Amniotic epithelial cell (primary cell): ENCODE results near the gene MIGA2.
"Not testable (repeated sequence)": the region's sequence is repeated elsewhere in the genome, so short reads cannot be mapped to it uniquely, and the experiment has no call there.

Experiments
- DNase-seq: peaks from one replicate; pipeline ENCODE4 v3.0.0-alpha.2; 2010; ENCODE audit warnings: low read depth

The MIGA2 gene

DNA sequence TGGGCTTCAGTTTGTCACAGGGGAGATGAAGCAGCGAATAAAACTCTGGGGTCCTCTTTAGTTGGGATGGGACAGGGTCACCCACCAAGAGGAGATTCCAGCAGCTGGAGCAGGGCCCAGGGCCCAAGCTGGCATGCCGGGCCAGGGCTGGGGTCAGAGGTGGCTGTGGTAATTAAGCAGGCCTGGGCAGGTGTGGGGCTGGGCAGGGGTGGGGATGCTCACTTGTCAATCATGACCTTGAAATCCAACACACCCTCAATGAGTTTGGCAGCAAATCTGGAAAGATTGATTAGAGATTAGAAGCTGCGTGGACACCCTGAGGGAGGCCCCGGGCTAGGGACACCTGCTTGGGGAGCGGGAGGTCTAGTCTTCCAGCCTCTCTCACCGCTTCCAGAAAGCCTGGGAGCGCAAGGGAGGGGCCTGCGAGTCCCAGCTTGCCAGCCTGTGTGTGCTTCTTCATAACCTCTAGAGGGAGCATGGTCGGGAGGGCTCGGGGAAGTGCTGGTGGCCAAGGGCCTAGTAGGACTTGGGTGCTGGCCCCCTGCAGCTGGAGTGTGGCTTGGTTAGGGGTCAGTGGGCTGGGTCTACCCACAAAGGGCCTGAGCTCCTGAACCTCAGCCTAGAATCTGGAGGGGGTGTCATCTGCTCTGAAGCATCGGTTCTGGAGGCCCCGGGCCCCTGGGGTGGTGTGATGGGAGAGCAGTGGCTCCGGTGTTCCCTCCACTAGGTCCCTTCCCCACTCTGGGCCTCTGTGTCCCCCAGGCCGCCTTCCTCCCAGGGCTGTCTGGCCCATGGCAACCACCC lies 66.6 kb downstream of the MIGA2 start:
- DNase-seq = peak; percentile 44

DNA sequence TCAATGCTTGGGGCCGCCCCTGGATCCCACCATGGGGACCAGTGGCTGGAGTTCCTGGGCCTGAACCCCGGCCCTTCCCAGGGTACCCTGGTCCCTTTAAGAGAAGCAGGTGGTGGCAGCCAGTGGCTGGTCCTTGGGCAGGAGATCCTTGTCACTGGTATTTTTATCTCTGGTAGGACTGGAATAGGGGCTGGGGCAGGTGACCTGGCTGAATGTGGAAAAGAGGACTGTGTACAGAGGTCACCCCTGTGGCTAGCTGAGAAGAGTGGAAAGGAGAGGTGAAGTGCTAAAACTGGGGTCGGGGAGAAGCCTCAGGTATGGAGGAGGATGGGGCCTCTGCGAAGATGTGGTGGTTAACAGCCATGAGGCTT lies 67.2 kb downstream of the MIGA2 start:
- DNase-seq = no peak

GRCh38 chr9:129104051-129104450 lies 67.6 kb downstream of the MIGA2 start:
- no peak for DNase-seq

DNA sequence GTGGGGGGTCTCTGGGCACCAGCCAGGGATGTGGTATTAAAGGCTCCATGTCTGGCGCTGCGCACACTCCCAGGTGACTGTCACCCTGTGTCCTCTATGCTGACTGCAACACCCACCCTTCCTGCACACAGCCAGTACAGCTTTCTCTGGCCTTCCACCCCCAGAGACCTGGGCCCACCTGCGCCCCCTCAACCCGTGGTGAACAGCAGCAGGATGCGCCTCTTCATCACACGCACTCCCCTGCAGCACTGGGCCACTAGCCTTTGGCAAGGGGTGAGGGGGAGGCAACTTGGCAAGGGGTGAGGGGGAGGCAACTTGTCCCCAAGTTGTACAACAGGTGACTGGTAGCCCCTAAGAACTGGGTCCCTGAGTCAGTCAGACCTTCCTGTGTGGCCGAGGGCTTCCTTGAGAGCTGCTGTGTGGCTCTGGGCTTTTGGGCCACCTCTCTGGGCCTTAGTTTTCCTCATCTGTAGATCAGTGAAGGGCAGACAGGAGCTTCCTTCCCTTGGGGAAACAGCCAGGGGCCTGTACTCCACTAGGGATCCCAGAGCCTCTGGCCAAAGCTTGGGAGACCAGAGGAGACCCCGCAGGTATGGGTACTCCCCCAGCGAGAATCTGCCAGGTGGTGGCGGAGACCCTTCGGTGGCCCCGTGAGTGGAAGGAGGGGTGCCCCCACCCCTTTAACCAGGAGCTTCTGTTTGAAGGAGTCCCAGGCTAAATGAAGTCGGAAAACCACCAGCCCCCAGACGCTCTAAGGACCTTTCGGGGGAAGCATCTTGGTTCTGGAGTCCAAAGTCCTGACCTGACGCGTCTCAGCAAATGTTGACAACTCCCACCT lies 69.7 kb downstream of the MIGA2 start:
- DNase-seq = no peak

- no peak for DNase-seq
These were observed 71.2 kb downstream of the MIGA2 start for GRCh38 chr9:129107651-129108050.

DNA sequence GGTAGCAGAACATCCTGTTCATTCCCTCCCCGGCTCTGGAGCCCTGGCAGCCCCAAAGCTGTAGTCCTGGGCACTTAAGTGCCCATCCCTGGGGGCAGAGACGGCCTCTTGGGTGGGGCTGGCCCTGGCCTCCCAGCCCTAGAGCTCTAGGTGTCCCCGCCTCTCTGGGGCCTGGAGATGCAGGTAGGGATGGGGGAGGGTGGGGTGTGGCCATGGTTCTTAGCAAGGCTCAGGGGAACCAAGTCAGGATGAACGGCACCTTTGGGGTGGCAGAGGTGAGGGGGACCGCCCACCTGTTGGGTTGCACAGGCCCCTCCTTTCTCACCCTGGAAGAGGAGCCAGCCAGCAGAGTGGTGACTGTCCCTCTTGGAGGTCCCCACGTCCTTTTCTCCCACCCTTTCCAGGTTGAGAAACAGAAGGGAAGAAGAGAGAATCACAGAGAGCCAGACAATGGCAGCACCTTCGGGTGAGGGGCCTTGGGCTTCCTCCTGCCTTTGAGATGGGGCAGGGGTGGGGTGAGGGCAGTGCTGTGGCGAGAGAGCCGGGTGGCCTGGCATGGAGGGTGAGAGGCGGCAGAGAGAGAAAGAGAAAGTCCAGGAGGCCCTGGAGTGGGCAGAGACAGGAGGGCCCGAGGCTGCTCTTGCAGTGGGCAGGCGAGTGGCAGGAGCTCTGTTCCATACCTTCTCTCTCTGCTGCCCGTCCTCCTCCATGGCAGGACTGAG lies 71.8 kb downstream of the MIGA2 start:
- no peak for DNase-seq

DNA sequence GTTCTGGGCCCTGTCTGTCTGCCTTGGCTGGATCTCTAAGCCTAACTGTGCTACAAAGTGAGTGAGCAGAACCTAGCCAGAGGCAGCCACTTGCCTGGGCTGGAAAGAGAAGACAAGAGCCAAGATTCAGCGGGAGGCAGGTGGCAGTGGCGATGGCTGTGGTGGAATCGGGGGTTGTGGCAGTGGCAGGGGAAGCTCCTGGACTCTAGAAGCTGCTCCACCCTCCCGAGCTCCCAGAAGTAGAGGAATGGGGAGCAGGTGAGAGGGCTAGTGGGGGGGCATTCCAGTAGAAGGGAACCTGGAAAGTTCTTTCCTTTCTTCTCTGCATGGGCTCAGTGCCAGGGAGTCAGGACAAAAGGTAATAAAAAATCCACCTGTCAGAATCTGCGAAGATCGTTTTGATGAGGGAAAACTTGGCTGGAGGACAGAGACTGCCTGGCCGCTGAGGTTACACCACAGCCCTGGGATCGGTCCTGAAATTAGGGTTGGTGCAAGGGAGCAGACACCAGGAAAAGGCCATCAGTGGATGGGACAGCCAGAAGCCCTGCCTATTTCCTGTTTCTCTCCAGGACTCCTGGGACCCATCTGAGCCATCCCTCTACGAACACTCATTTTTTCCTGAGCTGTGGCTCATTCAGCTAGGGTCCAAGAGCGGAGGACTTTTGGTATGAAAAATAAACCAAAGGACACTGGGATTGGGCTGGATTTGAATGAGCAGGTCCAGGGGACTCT lies 72.5 kb downstream of the MIGA2 start:
- no peak for DNase-seq

DNA sequence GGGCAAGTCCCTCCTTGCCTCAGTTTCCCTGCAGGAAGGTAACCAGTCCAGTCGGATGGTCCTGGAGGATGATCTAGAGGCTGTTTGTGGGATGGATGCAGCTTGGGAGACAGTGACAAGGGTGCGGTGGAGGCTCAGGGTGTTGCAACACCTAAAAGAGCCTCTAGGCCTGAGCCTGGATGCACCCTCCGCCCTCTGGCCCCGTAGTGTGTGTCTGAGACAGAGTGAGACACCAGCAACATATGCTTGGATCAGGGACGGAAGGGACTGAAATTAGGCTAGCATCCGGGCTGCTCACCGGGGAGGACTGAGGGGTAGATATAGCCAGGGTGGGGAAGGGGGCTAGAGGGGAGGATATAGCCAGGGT lies 73.1 kb downstream of the MIGA2 start:
- DNase-seq = peak; percentile 19

GRCh38 chr9:129109952-129110739 lies 73.7 kb downstream of the MIGA2 start:
- DNase-seq = no peak

- peak; percentile 86 for DNase-seq
These were observed 74.5 kb downstream of the MIGA2 start, which contains the start of the genes CRAT and PTPA for GRCh38 chr9:129110740-129111527. Gene CRAT, minus strand, starts transcription at chr9:129110793. Its CDS starts 284 bp downstream, at chr9:129110509. Gene PTPA, plus strand, starts transcription at chr9:129111415. Its CDS starts 186 bp downstream, at chr9:129111601.

DNA sequence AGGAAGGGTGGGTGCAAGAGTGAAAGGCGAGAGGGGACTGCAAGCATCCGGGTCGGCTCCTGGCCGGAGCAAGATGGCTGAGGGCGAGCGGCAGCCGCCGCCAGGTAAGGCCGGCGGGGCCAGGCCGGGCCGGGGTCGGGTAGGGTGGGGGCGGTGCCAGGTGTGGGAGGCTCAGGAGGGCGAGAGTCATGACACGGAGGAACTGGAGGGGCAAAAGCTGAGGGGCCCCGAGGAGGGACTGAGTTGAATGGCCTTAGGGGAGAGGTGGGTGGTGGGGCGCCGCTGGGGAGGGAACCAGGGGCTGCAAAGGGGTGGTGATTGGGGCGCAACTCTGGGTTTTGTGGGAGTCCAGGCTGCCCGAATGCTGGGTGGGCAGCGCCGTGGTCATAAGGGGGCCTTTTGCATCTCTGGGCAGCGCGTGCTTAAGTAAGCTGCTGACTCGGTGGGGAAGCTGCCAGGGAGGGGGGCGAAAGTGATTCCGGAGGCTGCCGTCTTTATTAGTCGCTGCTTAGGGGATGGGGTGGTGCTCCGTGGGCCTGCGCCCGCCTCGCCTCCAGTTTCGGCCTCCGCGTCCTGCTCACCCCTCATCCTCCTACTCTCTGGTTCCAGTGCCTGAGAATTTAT lies 75.2 kb downstream of the MIGA2 start:
- DNase-seq = peak; percentile 31

DNA sequence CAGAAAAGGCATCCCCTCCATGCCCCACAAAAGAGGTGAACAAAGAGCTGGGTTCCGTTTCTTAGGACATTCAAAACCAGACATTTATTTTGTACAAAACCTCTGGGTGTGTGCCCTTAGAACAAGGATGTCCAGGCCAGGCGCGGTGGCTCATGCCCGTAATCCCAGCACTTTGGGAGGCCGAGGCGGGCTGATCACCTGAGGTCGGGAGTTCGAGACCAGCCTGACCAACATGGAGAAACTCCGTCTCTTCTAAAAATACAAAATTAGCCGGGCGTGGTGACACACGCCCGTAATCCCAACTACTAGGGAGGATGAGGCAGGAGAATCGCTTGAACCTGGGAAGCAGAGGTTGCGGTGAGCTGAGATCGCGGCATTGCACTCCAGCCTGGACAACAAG lies 76.1 kb downstream of the MIGA2 start:
- not testable (repeated sequence) for DNase-seq

DNA sequence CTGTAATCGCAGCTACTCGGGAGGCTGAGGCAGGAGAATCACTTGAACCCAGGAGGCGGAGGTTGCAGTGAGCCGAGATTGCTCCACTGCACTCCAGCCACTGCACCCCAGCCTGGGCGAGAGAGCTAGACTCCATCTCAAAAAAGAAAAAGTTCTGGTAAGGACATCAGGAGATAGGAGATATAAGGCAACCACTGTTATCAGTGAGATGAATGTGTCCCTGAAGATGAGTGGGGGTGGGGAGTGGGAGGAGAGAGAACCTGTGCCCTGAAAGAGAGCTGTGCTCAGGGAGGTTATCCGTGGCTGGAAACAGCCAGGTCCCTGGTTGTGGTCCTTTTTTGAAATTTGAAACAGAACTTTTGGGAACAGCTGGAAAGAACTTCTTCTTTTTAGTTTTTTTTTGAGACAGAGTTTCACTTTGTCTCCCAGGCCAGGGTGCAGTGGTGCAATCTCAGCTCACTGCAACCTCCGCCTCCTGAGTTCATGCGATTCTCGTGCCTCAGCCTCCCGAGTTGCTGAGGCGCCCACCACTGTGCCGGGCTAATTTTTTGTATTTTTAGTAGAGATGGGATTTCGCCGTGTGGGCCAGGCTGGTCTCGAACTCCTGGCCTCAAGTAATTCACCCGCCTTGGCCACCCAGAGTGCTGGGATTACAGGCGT lies 77.3 kb downstream of the MIGA2 start:
- DNase-seq = no peak

DNA sequence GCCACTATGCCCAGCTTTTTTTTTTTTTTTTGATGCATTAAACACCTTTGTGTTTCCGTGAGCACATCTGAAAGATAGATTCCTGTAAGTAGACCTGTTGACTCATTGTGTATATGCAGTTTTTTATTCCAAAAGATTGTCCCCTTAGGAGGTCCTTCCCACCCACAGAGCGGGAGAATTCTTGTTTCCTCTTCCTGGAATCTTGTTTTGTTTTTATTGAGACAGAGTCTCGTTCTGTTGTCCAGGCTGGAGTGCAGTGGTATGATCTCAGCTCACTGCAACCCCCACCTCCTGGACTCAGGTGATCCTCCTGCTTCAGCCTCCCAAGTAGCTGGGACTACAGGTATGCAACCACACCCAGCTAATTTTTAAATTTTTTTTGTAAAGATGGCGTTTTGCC lies 82.4 kb downstream of the MIGA2 start:
- no peak for DNase-seq

DNA sequence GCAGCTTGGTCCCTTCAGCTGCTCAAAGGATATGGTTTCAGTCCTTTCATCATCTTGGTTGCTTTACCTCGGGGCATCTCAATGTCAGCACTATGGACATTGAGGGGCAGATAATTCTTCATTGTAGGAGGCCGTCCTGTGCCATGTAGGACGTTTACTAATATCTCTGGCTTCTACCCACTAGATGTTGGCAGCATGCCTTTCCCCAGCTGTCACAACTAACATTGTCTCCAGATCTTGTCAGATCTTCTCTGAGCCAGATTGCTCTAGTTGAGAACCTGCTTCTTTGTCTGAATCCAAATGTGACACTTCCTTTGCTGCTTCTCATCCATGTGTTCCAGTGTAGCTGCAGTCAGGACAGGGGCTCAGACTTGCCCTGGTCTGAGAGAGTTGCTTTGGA lies 85.1 kb downstream of the MIGA2 start:
- peak; percentile 44 for DNase-seq
